ENCODE measurements around the gene SPPL2C.

GRCh38 chr17:45809499-45809898 lies 35.2 kb upstream of the SPPL2C start:
- TF ChIP-seq CTCF (IDR thresholded peaks at IDR 0.05; ENCODE audit: insufficient read depth, low read length, poor library complexity, severe bottlenecking) (no peak), EZH2phosphoT487 (conservative IDR thresholded peaks at IDR 0.05; ENCODE audit: low read length) (no peak)
